ENCODE measurements around the gene RXRB. TPM values are rescaled to one million over a fixed set of nuclear protein-coding genes. Genes with fewer than 3 reads are reported as not detected.

RXRB gene
- total RNA-seq, 1 donor = 19.2 TPM

- Histone ChIP-seq H2AFZ (ENCODE audit: low read length) (peak overlapping the region; percentile 84), H3K9me3 (ENCODE audit: low read depth, low read length) (no peaks in the 10 kb centered on the region), H3K36me3 (ENCODE audit: insufficient read depth, low read length) (peaks cover 7% of the 10 kb centered on the region), H3K4me1 (ENCODE audit: insufficient read depth, low read length) (peaks cover 44% of the 10 kb centered on the region), H3K4me3 (ENCODE audit: insufficient read depth, low read length) (peak overlapping the region; percentile 74), H4K20me1 (ENCODE audit: insufficient read depth, low read length) (no peaks in the 10 kb centered on the region), H3K79me2 (ENCODE audit: insufficient read depth, low read length) (peaks cover 10% of the 10 kb centered on the region), H3K4me2 (ENCODE audit: insufficient read depth, low read length) (peak overlapping the region; percentile 95), H3K27me3 (ENCODE audit: insufficient read depth, low read length) (no peaks in the 10 kb centered on the region), H3K27ac (ENCODE audit: low read depth, low read length) (peak overlapping the region; percentile 95)
- TF ChIP-seq CTCF (IDR thresholded peaks at IDR 0.05; ENCODE audit: extremely low read depth, low read depth, low read length) = peak; percentile 4
- DNase-seq (ENCODE audit: insufficient read length, low spot score, missing footprints) = no peak
Observed at GRCh38 chr6:33248643-33248931, 48.1 kb upstream of the RXRB start.

- peaks cover 7% of the 10 kb centered on the region for H3K36me3 ChIP-seq (ENCODE audit: insufficient read depth, low read length)
- peak overlapping the region; percentile 88 for H2AFZ ChIP-seq (ENCODE audit: low read length)
- peak overlapping the region; percentile 95 for H3K4me2 ChIP-seq (ENCODE audit: insufficient read depth, low read length)
- TF ChIP-seq CTCF (IDR thresholded peaks at IDR 0.05; ENCODE audit: extremely low read depth, low read depth, low read length) = peak; percentile 88
- H3K4me3 ChIP-seq (ENCODE audit: insufficient read depth, low read length) = peak overlapping the region; percentile 74
- peak overlapping the region; percentile 95 for H3K27ac ChIP-seq (ENCODE audit: low read depth, low read length)
- H3K4me1 ChIP-seq (ENCODE audit: insufficient read depth, low read length) = peaks cover 44% of the 10 kb centered on the region
- no peaks in the 10 kb centered on the region for H3K27me3 ChIP-seq (ENCODE audit: insufficient read depth, low read length)
- DNase-seq (ENCODE audit: insufficient read length, low spot score, missing footprints) = peak; percentile 92
- H4K20me1 ChIP-seq (ENCODE audit: insufficient read depth, low read length) = no peaks in the 10 kb centered on the region
- H3K79me2 ChIP-seq (ENCODE audit: insufficient read depth, low read length) = peaks cover 10% of the 10 kb centered on the region
- H3K9me3 ChIP-seq (ENCODE audit: low read depth, low read length) = no peaks in the 10 kb centered on the region
Observed at GRCh38 chr6:33247977-33248642, 47.6 kb upstream of the RXRB start.

- H3K4me1 ChIP-seq (ENCODE audit: insufficient read depth, low read length) = peaks cover 10% of the 10 kb centered on the region
- no peaks in the 10 kb centered on the region for H3K79me2 ChIP-seq (ENCODE audit: insufficient read depth, low read length)
- no peaks in the 10 kb centered on the region for H4K20me1 ChIP-seq (ENCODE audit: insufficient read depth, low read length)
- H3K27ac ChIP-seq (ENCODE audit: low read depth, low read length) = no peak overlapping the region
- no peak overlapping the region for H3K4me3 ChIP-seq (ENCODE audit: insufficient read depth, low read length)
- H3K9me3 ChIP-seq (ENCODE audit: low read depth, low read length) = no peaks in the 10 kb centered on the region
- TF ChIP-seq CTCF (IDR thresholded peaks at IDR 0.05; ENCODE audit: extremely low read depth, low read depth, low read length) = no peak
- no peaks in the 10 kb centered on the region for H3K36me3 ChIP-seq (ENCODE audit: insufficient read depth, low read length)
- H3K27me3 ChIP-seq (ENCODE audit: insufficient read depth, low read length) = peaks cover 14% of the 10 kb centered on the region
- DNase-seq (ENCODE audit: insufficient read length, low spot score, missing footprints) = no peak
- no peak overlapping the region for H2AFZ ChIP-seq (ENCODE audit: low read length)
- H3K4me2 ChIP-seq (ENCODE audit: insufficient read depth, low read length) = no peak overlapping the region
Observed at GRCh38 chr6:33243476-33243875, 43.0 kb upstream of the RXRB start.

- no peak for TF ChIP-seq CTCF (IDR thresholded peaks at IDR 0.05; ENCODE audit: extremely low read depth, low read depth, low read length)
Observed at GRCh38 chr6:33241968-33242367, 41.5 kb upstream of the RXRB start.

More at GRCh38 chr6:33241968-33242367, 41.5 kb upstream of the RXRB start:
- H3K4me3 ChIP-seq (ENCODE audit: insufficient read depth, low read length) = no peak overlapping the region
- H3K27ac ChIP-seq (ENCODE audit: low read depth, low read length) = no peak overlapping the region
- no peak for DNase-seq (ENCODE audit: insufficient read length, low spot score, missing footprints)
- H3K4me1 ChIP-seq (ENCODE audit: insufficient read depth, low read length) = no peaks in the 10 kb centered on the region
- no peaks in the 10 kb centered on the region for H4K20me1 ChIP-seq (ENCODE audit: insufficient read depth, low read length)
- H3K79me2 ChIP-seq (ENCODE audit: insufficient read depth, low read length) = no peaks in the 10 kb centered on the region
- H3K9me3 ChIP-seq (ENCODE audit: low read depth, low read length) = no peaks in the 10 kb centered on the region
- peaks cover 14% of the 10 kb centered on the region for H3K27me3 ChIP-seq (ENCODE audit: insufficient read depth, low read length)
- H3K4me2 ChIP-seq (ENCODE audit: insufficient read depth, low read length) = no peak overlapping the region
- H3K36me3 ChIP-seq (ENCODE audit: insufficient read depth, low read length) = no peaks in the 10 kb centered on the region
- H2AFZ ChIP-seq (ENCODE audit: low read length) = no peak overlapping the region

Measured in osteoblast (primary cell).